Ishikawa (cell line): Measurements from ENCODE around the gene CD2AP.

Experiments used
- CEBPB ChIP-seq: IDR thresholded peaks from 2 replicates; pipeline ENCODE4 v1.6.1; 2012
- CREB1 ChIP-seq: IDR thresholded peaks from 2 replicates; pipeline ENCODE4 v1.6.1; 2012; ENCODE audit warnings: low read depth
- EGR1 ChIP-seq: IDR thresholded peaks from 2 replicates; pipeline ENCODE4 v1.6.1; 2012
- EP300 ChIP-seq: IDR thresholded peaks from 2 replicates; pipeline ENCODE4 v1.6.1; 2012; ENCODE audit warnings: borderline replicate concordance
- FOXM1 ChIP-seq: IDR thresholded peaks from 2 replicates; pipeline ENCODE4 v1.6.1; 2012; ENCODE audit warnings: low read depth, borderline replicate concordance
- MAX ChIP-seq: IDR thresholded peaks from 2 replicates; pipeline ENCODE4 v1.6.1; 2012
- NFIC ChIP-seq: IDR thresholded peaks from 2 replicates; pipeline ENCODE4 v1.6.1; 2012
- RAD21 ChIP-seq: IDR thresholded peaks from 2 replicates; pipeline ENCODE4 v1.6.1; 2012; ENCODE audit warnings: low read depth
- REST ChIP-seq: IDR thresholded peaks from 2 replicates; pipeline ENCODE4 v1.6.1; 2012; ENCODE audit warnings: low read depth, mild to moderate bottlenecking
- TAF1 ChIP-seq: IDR thresholded peaks from 2 replicates; pipeline ENCODE4 v1.6.1; 2012; ENCODE audit warnings: low read depth, mild to moderate bottlenecking
- TCF12 ChIP-seq: IDR thresholded peaks from 2 replicates; pipeline ENCODE4 v1.6.1; 2012; ENCODE audit warnings: low read depth
- TEAD4 ChIP-seq: IDR thresholded peaks from 2 replicates; pipeline ENCODE4 v1.6.1; 2012
- USF1 ChIP-seq: IDR thresholded peaks from 2 replicates; pipeline ENCODE4 v1.6.1; 2012
- YY1 ChIP-seq: IDR thresholded peaks from 2 replicates; pipeline ENCODE4 v1.6.1; 2012; ENCODE audit warnings: low read depth
- ZBTB7A ChIP-seq: IDR thresholded peaks from 2 replicates; pipeline ENCODE4 v1.6.1; 2012; ENCODE audit warnings: low read depth

CD2AP gene

GRCh38 chr6:47551670-47552069, 74.1 kb downstream of the CD2AP start:
- TF ChIP-seq EGR1: no peak
- TF ChIP-seq TAF1: no peak
- TF ChIP-seq RAD21: no peak
- no peak for TF ChIP-seq TCF12
- no peak for TF ChIP-seq USF1
- no peak for TF ChIP-seq CEBPB
- TF ChIP-seq CREB1: no peak
- TF ChIP-seq YY1: no peak
- no peak for TF ChIP-seq NFIC
- no peak for TF ChIP-seq EP300
- no peak for TF ChIP-seq ZBTB7A

- no peak for TF ChIP-seq TEAD4
- TF ChIP-seq TAF1: no peak
Observed at GRCh38 chr6:47552319-47552718, 74.7 kb downstream of the CD2AP start.

- TF ChIP-seq EGR1 (no peak), CREB1 (no peak), RAD21 (no peak), CEBPB (no peak), REST (no peak), MAX (no peak), TCF12 (no peak), TEAD4 (no peak), YY1 (no peak), ZBTB7A (no peak), FOXM1 (no peak), NFIC (no peak), EP300 (no peak), TAF1 (no peak), USF1 (no peak)
Observed at GRCh38 chr6:47563162-47563561, 85.6 kb downstream of the CD2AP start.

GRCh38 chr6:47567586-47567985, 90.0 kb downstream of the CD2AP start:
- TF ChIP-seq TEAD4: no peak
- TF ChIP-seq YY1: no peak
- TF ChIP-seq FOXM1: no peak

- TF ChIP-seq CEBPB: no peak
- TF ChIP-seq USF1: no peak
- no peak for TF ChIP-seq NFIC
- TF ChIP-seq RAD21: no peak
- no peak for TF ChIP-seq CREB1
- TF ChIP-seq REST: no peak
- TF ChIP-seq ZBTB7A: no peak
- no peak for TF ChIP-seq TCF12
- no peak for TF ChIP-seq YY1
- TF ChIP-seq FOXM1: no peak
- TF ChIP-seq EP300: no peak
Observed at GRCh38 chr6:47571488-47571887, 93.9 kb downstream of the CD2AP start.

GRCh38 chr6:47573109-47573508, 95.5 kb downstream of the CD2AP start:
- no peak for TF ChIP-seq FOXM1
- no peak for TF ChIP-seq CEBPB

- no peak for TF ChIP-seq RAD21
- no peak for TF ChIP-seq FOXM1
- TF ChIP-seq TEAD4: no peak
- no peak for TF ChIP-seq MAX
- TF ChIP-seq ZBTB7A: no peak
- no peak for TF ChIP-seq REST
- TF ChIP-seq YY1: no peak
- TF ChIP-seq TCF12: no peak
- TF ChIP-seq NFIC: no peak
- TF ChIP-seq USF1: no peak
- TF ChIP-seq EP300: no peak
- TF ChIP-seq TAF1: no peak
- TF ChIP-seq CEBPB: no peak
- TF ChIP-seq EGR1: no peak
- no peak for TF ChIP-seq CREB1
Observed at GRCh38 chr6:47574789-47575188, 97.2 kb downstream of the CD2AP start.
